Astrocyte (in vitro differentiated cells and primary cell): Measurements from ENCODE around the gene PDLIM7. TPM values are rescaled to one million over a fixed set of nuclear protein-coding genes. Genes with fewer than 3 reads are reported as not detected.

ENCODE experiments used
- DNase-seq: peaks from one replicate; pipeline ENCODE4 v3.0.0-alpha.2; 2010; ENCODE audit warnings: low read depth
- FAIRE-seq: peaks from 2 replicates; lab custom pipeline; 2011; peaks lifted over from hg19 to GRCh38; lab: Jason Lieb, UNC
- H2AFZ ChIP-seq: 2 replicates; pipeline ENCODE4 v1.6.0; 2012; ENCODE audit warnings: low read depth, low read length, inconsistent platforms
- H3K27ac ChIP-seq: 2 replicates; pipeline ENCODE4 v1.5.1; 2011; ENCODE audit warnings: low read depth, low read length, inconsistent platforms
- H3K27me3 ChIP-seq: 2 replicates; pipeline ENCODE4 v1.6.0; 2011; ENCODE audit warnings: low read length, inconsistent platforms; ENCODE audit not compliant: insufficient read depth
- H3K36me3 ChIP-seq: 2 replicates; pipeline ENCODE4 v1.5.1; 2011; ENCODE audit warnings: low read length, inconsistent platforms; ENCODE audit not compliant: insufficient read depth
- H3K4me1 ChIP-seq: 2 replicates; pipeline ENCODE4 v1.5.1; 2011; ENCODE audit warnings: low read length, inconsistent platforms; ENCODE audit not compliant: insufficient read depth
- H3K4me2 ChIP-seq: 2 replicates; pipeline ENCODE4 v1.6.0; 2012; ENCODE audit warnings: low read length, inconsistent platforms
- H3K4me3 ChIP-seq: 2 replicates; pipeline ENCODE4 v1.5.1; 2011; ENCODE audit warnings: low read depth, mild to moderate bottlenecking, low read length, inconsistent platforms; ENCODE audit not compliant: insufficient read depth
- H3K79me2 ChIP-seq: 2 replicates; pipeline ENCODE4 v1.6.0; 2012; ENCODE audit warnings: mild to moderate bottlenecking, low read length, inconsistent platforms; ENCODE audit not compliant: insufficient read depth
- H3K9ac ChIP-seq: 2 replicates; pipeline ENCODE4 v1.6.0; 2012; ENCODE audit warnings: mild to moderate bottlenecking, low read length, inconsistent platforms
- H3K9me3 ChIP-seq: 2 replicates; pipeline ENCODE4 v1.5.1; 2012; ENCODE audit warnings: low read depth, mild to moderate bottlenecking, low read length, inconsistent platforms; ENCODE audit not compliant: insufficient read depth
- H4K20me1 ChIP-seq: 2 replicates; pipeline ENCODE4 v1.6.0; 2012; ENCODE audit warnings: low read length, inconsistent platforms; ENCODE audit not compliant: insufficient read depth
- H3K27ac Mint-ChIP-seq: one replicate; pipeline ENCODE4 v1.8.0; 2021; ENCODE audit warnings: mild to moderate bottlenecking, mixed read lengths; ENCODE audit not compliant: unreplicated experiment
- H3K27me3 Mint-ChIP-seq: one replicate; pipeline ENCODE4 v1.8.0; 2021; ENCODE audit warnings: low read depth, mixed read lengths; ENCODE audit not compliant: unreplicated experiment
- H3K36me3 Mint-ChIP-seq: one replicate; pipeline ENCODE4 v1.8.0; 2021; ENCODE audit warnings: low read depth, mixed read lengths; ENCODE audit not compliant: unreplicated experiment
- H3K4me1 Mint-ChIP-seq: one replicate; pipeline ENCODE4 v1.8.0; 2021; ENCODE audit warnings: low read depth, mixed read lengths; ENCODE audit not compliant: unreplicated experiment
- H3K4me3 Mint-ChIP-seq: one replicate; pipeline ENCODE4 v1.8.0; 2021; ENCODE audit warnings: mild to moderate bottlenecking, moderate library complexity, mixed read lengths; ENCODE audit not compliant: unreplicated experiment
- H3K9me3 Mint-ChIP-seq: one replicate; pipeline ENCODE4 v1.8.0; 2021; ENCODE audit warnings: mild to moderate bottlenecking, mixed read lengths; ENCODE audit not compliant: unreplicated experiment
- EZH2 ChIP-seq: IDR thresholded peaks from 2 replicates; pipeline ENCODE4 v1.6.1; 2012; ENCODE audit warnings: mild to moderate bottlenecking, low read length, inconsistent platforms; ENCODE audit not compliant: insufficient read depth
- total RNA-seq: library from RNA; stranded (reverse); gene quantifications from 2 replicates; pipeline ENCODE4 v1.2.1, GENCODE V29; 2021
- TF ChIP-seq, protein P1 (sequence below): IDR thresholded peaks from 2 replicates; pipeline ENCODE4 v1.5.1; 2011; ENCODE audit warnings: low read depth, mild to moderate bottlenecking, inconsistent platforms, low read length, moderate library complexity; ENCODE audit not compliant: insufficient read depth

Gene PDLIM7
- total RNA-seq, 1 donor from 2014 or later, result 590 TPM

DNA sequence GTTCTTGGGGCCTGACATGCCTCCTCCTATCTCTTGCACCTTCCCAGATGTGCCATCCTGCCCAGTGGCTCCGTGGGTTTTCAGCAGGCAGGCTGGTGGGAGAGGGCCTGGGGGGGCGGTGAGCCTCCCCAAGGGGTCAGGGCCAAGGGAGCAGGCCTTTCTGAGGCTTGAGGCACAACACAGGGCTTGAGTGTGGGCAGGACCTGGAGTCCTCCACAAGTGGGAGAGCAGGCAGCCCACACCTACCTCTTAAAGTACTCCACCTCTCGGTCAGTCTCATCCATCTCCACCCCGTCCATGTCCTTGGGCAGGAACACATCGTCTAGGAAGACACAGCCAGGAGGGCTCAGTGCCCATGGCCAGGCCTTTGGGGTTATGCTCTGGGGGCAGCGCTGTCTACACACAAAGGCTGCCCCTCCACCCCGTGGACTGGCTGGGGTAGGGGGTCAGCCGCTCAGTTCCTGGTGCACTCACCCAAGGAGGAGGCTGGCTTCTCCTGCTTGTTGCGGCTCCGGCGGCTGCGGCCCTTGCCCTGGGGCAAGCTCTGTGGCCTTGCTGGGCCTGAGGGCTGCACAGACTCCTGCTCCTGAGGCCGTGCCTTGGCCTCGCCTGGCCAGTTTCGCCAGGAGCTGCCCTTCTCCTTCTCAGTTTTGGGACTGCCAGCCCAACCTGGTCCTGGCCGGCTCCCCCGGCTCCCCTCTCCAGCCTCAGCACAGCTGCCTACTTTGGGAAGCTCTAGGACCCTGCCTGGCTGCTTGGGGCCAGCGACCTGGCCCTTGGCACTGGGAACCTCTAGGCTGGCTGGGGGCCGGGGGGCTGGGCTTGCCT is 26.5 kb upstream of the PDLIM7 start:
- Histone ChIP-seq H3K9me3 (no peaks in the 10 kb centered on the region), H3K79me2 (peaks cover 14% of the 10 kb centered on the region), H3K27ac (no peak overlapping the region), H3K4me1 (peaks cover 3% of the 10 kb centered on the region), H4K20me1 (peaks cover 49% of the 10 kb centered on the region), H3K4me2 (no peak overlapping the region), H2AFZ (no peak overlapping the region), H3K36me3 (peaks cover 30% of the 10 kb centered on the region), H3K4me3 (no peak overlapping the region), H3K27me3 (no peaks in the 10 kb centered on the region), H3K9ac (no peak overlapping the region)
- no peak for DNase-seq
- no peak overlapping the region for H3K4me3 Mint-ChIP-seq
- no peak for FAIRE-seq
- no peaks in the 10 kb centered on the region for H3K27me3 Mint-ChIP-seq
- H3K4me1 Mint-ChIP-seq, result no peaks in the 10 kb centered on the region
- no peak overlapping the region for H3K27ac Mint-ChIP-seq
- H3K36me3 Mint-ChIP-seq, result peaks cover 15% of the 10 kb centered on the region
- H3K9me3 Mint-ChIP-seq, result no peaks in the 10 kb centered on the region
- TF ChIP-seq EZH2, result no peak
- TF ChIP-seq, protein P1, sequence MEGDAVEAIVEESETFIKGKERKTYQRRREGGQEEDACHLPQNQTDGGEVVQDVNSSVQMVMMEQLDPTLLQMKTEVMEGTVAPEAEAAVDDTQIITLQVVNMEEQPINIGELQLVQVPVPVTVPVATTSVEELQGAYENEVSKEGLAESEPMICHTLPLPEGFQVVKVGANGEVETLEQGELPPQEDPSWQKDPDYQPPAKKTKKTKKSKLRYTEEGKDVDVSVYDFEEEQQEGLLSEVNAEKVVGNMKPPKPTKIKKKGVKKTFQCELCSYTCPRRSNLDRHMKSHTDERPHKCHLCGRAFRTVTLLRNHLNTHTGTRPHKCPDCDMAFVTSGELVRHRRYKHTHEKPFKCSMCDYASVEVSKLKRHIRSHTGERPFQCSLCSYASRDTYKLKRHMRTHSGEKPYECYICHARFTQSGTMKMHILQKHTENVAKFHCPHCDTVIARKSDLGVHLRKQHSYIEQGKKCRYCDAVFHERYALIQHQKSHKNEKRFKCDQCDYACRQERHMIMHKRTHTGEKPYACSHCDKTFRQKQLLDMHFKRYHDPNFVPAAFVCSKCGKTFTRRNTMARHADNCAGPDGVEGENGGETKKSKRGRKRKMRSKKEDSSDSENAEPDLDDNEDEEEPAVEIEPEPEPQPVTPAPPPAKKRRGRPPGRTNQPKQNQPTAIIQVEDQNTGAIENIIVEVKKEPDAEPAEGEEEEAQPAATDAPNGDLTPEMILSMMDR, result no peak

DNA sequence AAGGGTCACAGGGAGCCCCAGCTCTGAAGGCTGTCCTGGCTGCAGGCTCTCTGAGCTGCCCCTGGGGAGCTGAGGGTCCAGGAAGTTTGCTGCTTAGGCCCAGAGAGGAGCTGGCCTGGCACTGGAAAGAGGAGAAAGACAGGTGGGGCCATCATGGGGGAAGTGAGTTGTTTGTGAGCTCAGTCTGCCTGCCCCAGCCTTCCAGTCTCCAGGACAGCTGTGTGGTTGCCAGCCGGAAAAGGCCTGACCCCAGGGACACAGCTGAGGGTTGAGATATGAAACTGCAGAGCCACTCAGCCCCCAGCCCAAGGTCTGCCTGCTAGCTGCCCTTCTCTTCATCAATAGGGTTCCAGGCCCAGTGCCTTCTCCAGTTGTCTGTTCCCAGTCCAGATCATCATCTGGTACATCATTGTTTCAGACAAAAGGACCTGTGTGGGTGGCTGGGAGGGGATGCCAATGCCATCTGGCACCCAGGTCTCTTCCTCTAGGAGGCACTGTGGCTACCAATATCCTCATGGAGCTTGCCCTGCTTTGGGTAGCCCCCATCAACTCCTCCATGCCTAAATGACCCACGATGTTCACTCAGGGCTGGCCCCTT is 23.6 kb upstream of the PDLIM7 start:
- Histone ChIP-seq H3K27me3 (no peaks in the 10 kb centered on the region), H4K20me1 (peaks cover 29% of the 10 kb centered on the region), H3K79me2 (peaks cover 22% of the 10 kb centered on the region), H3K27ac (no peak overlapping the region), H2AFZ (no peak overlapping the region), H3K4me2 (no peak overlapping the region), H3K4me1 (peaks cover 8% of the 10 kb centered on the region), H3K9ac (no peak overlapping the region), H3K9me3 (no peaks in the 10 kb centered on the region), H3K4me3 (no peak overlapping the region), H3K36me3 (peaks cover 22% of the 10 kb centered on the region)
- Mint-ChIP-seq H3K27ac (peak overlapping the region; percentile 81), H3K9me3 (no peaks in the 10 kb centered on the region), H3K4me3 (peak overlapping the region; percentile 74), H3K27me3 (no peaks in the 10 kb centered on the region), H3K4me1 (no peaks in the 10 kb centered on the region), H3K36me3 (peaks cover 15% of the 10 kb centered on the region)
- FAIRE-seq (no peak), DNase-seq (no peak)
- no peak for TF ChIP-seq EZH2

DNA sequence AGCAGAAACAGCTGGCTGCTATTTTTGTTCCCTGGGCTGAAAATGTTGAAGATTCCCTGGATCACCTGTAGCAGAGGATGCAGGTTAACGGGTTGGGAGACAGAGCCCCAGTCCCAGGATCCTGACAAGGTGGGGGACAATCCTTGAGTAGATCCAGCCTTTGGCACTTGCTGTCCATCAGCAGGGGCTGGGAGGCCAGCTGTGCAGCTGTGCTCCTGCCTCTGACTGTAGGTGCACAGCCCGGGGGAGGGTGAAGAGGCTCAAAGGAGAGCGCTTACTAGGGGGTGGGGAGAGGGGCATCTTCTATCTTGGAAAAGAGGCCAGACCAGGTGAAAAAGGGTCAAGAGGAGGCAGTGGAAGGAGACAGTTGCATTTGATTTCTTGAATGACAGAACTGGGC is 22.9 kb upstream of the PDLIM7 start:
- Mint-ChIP-seq H3K36me3 (peaks cover 16% of the 10 kb centered on the region), H3K27ac (peak overlapping the region; percentile 81), H3K27me3 (no peaks in the 10 kb centered on the region), H3K9me3 (no peaks in the 10 kb centered on the region), H3K4me3 (peak overlapping the region; percentile 74), H3K4me1 (peaks cover 4% of the 10 kb centered on the region)
- FAIRE-seq, result no peak
- H3K4me3 ChIP-seq, result no peak overlapping the region
- H3K79me2 ChIP-seq, result peaks cover 29% of the 10 kb centered on the region
- H4K20me1 ChIP-seq, result peaks cover 29% of the 10 kb centered on the region
- no peak for DNase-seq
- no peaks in the 10 kb centered on the region for H3K27me3 ChIP-seq
- no peak overlapping the region for H2AFZ ChIP-seq
- no peak overlapping the region for H3K9ac ChIP-seq
- TF ChIP-seq, protein P1, result no peak
- TF ChIP-seq EZH2, result no peak
- peaks cover 28% of the 10 kb centered on the region for H3K36me3 ChIP-seq
- H3K4me1 ChIP-seq, result peaks cover 16% of the 10 kb centered on the region
- H3K4me2 ChIP-seq, result no peak overlapping the region
- H3K27ac ChIP-seq, result no peak overlapping the region
- no peaks in the 10 kb centered on the region for H3K9me3 ChIP-seq
